Activated CD4-positive, CD25-positive, alpha-beta regulatory T cell treated with anti-CD3 and anti-CD28 coated beads, Interleukin-2, amount 50 U/mL, for 72 hours (primary cell): Measurements from ENCODE around the gene PPP2R5C.
"Not testable (repeated sequence)": the region's sequence is repeated elsewhere in the genome, so short reads cannot be mapped to it uniquely, and the experiment has no call there.

Experiments used
- DNase-seq: peaks from one replicate; pipeline ENCODE4 v3.0.0; 2021

Gene PPP2R5C

DNA sequence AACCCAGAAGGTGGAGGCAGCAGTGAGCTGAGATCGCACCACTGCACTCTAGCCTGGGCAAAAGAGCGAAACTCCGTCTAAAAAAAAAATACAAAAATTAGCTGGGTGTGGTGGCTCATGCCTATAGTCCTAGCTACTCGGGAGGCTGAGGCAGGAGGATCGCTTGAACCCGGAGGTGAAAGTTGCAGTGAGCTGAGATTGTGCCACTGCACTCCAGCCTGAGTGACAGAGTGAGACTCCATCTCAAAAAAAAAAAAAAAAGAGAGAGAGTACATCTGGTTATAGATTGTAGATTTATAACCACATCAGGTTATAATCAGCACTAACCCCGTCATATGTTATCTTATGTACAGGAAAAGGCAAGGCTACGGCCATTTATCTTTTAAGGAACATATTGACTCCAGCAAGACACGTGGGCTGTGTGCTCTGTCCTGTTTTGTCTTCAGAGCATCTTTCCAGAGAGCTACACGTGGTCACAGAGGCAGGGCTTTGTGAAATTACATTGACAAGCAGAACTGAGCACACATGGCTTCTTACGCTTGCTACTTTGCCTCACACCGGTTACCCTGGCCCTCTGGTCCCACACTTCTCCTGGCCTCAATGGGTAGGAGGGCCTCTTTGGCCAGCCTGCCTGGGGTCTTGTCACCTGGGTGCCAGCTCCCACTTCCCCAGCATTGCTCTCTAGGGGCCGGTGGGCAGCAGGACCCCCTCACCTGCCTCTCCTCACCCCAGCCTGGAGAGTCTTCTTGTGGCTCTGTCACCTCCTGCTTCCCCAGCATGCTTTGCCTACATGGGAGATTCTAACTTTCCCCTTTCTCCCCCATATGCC is 196.1 kb downstream of the PPP2R5C start:
- no peak for DNase-seq

DNA sequence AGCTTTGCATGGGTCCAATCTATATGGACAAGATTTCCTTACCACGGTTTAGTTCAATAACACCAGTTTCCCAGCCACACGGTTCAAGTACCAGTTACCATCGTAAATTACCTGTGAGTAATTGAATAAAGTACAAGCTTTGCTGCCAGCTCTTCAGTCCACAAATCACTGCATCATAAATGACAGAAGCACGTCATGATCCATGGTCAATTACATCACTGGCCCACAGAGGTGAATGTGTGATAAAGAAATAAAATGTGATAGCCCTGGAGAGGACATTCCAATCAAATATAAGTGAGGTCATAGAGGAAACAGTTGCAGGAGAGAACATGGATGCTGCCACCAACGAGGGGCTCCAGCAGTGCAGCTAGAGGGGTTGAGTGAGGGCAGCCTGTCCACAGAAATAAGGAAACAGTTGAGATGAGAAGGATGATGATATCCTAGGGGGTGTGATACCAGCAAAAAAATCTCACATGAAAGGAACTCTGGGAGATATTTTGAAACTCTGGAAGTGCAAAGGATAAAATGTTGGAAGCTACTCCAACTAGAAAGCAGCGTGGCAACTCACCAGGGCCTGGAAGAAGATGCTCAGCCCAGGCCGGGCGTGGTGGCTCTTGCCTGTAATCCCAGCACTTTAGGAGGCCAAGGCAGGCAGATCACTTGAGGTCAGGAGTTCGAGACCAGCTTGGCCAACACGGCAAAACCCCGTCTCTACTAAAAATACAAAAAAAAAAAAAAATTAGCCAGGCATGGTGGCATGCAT is 197.1 kb downstream of the PPP2R5C start:
- DNase-seq: no peak

DNA sequence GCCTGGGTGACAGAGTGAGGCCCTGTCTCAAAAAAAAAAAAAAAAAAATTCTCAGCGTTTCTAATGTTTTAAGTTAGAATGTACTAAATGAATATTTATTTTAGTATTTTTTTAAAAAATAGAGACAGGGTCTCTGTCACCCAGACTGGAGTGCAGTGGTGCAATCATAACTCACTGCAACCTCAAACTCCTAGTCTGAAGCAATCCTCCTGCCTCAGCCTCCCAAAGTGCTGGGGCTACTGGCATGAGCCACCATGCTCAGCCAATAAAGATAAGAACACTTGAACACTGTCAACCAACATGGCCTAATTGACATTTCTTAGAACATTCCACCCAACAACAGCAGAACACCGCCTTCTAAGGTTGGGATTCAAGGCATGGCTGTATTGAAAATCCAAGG is 197.8 kb downstream of the PPP2R5C start:
- no peak for DNase-seq

DNA sequence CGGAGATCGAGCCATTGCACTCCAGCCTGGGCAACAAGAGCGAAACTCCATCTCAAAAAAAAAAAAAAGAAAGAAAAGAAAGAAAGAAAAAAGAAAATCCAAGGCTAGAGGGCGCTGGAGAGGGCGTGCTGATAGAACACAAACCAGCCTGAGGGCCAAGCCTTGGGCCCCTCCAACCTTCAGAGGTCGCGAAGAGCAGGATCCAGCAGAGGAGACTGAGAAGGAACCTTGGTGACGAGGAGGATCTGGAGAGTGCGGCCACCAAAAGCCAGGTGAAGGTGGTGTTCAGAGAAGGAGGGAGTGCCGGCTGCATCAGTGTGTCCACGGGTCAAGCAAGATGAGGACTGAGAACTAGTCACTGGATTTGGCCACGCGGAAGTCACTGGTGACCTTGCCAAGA is 198.7 kb downstream of the PPP2R5C start:
- no peak for DNase-seq

DNA sequence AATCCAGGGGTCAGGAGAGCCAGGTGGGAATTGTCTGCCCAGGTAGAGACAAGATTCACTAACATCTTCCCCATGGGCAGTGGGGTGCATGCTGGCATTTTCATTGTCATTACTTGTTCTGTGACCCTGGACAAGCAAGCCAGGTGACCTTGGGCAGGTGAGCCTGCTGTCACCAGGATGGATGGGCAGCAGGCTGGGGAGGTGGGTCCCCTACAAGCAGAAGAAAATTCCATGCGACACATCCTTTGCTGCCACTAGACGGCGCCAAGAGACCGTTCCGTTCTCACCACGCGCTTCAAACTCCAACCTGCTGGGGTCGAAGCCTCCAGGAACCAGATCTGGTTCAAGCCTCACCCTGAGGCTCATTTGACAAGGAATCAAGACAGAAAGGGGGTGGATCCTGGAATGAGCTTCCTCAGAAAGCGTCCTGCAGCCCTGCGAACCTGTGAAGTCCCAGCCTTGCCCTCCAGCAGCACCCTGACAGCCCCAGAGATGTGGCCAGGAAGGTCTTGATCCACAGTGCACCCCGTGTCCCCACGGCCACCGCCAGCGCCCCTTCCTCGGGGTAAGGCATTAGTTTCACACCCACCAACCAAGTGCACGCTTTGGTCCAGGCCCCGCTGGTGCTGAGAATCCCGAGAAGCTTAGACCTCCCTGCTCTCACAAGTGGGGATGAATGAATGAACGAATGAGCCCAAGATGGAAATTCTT is 199.7 kb downstream of the PPP2R5C start:
- peak; percentile 74 for DNase-seq

DNA sequence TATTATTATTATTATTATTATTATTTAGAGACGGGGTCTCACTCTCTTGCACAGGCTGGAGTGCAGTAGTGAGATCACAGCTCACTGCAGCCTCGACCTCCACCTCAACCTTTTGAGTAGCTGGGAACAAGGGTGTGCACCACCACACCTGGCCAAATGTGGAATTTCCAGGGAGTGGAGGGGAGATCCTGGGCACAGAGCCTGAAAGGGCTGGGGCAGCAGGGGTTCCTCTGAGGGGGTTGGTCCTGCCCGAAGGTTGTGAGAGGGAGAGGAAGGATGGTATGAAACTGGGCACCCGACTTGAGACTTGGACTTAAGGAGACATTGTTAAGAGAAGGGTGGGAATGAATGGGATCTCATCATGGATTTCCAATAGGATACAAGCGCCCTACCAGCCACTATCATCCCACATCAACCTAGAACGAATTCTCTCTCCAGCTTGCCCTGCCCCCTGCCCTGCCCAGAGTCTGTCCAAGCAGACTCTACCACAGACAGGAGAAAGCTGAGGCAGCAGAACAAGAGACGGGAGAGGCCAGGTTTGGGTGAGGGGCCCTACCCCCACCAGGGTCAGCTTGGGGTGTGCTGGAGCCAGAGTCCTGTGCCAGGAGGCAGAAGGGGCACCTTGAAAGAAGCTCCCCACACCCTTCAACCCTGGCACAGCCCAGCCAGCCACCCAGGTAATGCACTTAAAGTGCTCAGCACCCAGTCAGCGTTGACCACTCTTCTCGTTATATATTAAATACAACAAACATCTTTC is 200.4 kb downstream of the PPP2R5C start:
- DNase-seq: no peak

DNA sequence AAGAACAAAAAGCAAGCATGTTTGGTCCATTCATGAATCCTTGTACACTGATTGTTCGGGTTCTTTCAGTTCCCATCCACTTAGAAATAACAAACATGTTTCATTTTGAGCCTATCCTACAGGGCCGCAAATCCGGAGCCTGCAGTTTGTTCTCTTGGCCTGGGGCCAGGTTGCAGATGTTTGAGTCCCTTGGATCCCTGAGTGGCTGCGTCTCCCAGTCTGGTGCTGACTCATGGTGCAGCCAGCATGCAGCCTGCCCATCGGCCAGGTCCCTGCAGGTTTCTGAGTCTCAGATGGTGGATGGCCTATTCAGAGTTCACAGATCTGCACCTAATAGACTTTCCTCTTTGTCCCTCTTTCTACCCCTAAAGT is 201.0 kb downstream of the PPP2R5C start:
- DNase-seq: no peak

DNA sequence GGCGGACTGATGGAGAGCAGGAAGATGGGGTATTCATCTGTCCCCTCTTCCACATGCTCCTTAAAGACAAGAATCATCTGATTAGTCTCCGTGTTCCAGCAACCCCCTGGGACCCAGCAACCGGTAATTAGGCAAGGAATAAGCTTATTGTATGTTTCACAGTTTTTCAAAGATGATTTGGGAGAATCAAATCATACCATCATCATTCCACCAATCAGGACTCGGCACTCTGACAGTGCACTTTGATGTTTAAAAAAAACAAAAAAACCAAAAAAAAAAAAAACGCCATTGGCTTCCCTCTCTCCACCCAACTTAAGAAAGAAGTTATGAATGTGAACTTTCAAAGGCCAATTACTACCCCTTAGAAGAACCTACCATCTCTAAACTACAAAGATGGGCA is 201.5 kb downstream of the PPP2R5C start:
- DNase-seq: no peak

DNA sequence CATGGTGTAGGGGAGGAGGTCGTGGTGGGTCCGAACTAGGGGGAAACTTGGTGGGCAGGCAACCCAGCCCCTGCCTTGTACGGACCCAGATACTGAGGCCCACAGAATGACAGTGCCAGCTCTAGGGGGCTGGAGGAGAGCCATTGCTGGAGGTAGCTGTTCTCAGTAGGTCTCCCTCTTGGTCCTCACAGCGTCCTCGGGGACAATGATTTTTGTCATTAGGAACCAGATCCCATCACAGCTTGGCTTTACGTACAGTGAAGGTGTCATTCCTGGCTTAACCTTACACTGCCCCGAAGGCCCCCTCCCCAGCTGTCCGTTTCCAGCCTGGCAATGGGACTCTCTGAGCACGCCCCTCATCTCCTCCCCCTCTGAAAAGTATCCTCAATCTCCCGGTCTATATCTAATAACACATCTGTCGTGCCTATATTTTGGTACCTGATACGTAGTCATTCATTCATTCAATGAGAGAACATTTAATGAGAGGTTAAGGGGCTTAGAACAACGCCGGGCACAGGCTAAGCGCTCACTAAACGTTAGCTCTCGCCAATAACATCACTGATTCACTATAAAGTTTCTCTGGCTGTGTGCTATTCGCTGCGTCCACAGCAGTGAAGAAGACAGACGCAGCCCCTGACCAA is 202.3 kb downstream of the PPP2R5C start:
- DNase-seq: no peak

DNA sequence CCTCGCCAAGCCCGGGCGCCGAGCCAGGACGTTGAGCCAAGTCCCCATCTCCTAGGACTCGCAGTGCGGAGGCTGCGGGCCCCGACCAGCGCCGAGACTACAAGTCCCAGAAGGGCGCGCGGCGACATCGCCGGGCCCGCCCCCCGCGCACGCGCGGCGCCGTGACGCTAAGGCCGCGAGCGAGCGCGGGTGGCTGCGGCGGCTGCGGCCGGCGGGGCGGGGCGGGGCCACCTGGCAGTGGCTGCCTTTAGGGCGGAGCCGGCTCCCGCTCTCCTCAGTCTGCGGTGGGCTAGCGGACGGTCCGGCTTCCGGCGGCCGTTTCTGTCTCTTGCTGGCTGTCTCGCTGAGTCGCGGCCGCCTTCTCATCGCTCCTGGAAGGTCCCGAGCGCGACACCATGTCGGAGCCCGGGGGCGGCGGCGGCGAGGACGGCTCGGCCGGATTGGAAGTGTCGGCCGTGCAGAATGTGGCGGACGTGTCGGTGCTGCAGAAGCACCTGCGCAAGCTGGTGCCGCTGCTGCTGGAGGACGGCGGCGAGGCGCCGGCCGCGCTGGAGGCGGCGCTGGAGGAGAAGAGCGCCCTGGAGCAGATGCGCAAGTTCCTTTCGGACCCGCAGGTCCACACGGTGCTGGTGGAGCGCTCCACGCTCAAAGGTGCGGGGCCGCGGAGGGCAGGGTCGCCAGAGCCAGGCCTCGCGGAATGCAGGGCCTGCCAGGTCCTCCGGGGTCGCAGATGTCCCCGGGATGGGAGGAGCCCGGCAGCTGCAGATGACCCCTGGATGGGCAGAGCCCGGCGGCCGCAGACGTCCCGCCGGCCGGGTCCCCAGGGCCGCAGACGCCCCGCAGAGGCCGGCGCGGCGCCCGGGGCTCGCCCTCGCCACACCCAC is 203.0 kb downstream of the PPP2R5C start, which contains the start of gene DYNC1H1:
Gene DYNC1H1 (plus strand): TSS at position 277 of the 884 bp plus-strand sequence. CDS start 119 bp downstream, at position 396.
- peak; percentile 92 for DNase-seq

DNA sequence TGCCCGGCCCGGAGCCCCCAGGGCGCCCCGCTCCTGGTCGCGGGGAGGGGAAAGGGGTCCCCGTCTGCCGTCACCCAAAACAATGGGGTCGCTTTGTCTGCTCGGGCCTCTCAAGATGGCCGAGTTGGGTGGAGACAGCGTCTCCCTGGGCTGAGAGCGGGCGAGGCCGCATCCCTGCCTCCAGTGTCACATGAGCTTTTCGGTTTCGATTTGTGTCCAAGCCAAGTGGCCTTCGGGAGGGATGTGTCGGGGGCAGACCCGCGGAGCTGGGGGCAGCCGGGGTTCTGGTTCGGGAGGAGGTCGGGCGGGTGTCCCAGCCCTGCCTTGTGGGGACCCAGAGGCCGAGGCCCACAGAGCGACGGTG is 203.7 kb downstream of the PPP2R5C start:
- DNase-seq: peak; percentile 65

DNA sequence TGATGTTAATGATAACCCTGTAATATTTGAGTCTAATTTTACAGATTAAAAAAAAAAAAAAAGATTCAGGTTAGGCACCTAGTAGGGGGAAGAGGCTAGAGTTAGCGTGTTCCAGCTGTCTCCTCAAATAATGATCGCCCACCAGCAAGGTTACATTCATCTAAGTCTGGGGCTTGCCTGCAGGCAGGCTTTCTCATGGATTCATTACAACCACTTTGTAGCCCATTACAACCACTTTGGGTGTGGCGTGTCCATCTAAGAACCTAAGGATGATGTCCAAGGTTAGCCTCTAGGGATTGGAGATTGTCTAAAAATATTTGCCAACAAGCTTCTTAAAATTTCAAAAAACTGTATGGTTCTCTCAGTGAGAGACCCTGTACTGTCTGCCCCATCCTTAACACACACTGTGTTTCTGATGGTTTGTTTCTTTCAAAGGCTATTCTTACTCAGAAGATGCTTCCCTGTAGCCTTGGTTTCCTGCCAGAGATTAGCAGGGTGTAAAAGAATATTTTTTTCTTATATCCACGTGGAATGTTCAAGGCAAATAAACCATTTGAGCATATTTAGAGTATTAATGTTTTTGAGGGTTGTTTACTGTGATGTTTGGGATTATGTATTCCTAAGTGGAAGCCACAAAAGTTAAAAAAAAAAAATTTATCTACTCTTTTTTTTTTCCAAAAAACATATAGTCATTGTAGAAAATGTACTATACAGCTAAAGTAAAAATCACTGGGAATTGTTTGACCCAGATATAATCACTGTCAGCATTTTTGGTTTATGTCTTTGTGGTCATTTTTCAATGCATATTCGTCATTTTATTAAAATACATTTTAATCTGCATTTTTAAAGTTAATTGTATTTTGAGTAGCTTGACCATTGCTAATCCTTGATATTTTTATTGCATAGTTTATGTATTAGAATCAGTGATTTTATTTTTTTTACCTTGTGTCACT is 204.5 kb downstream of the PPP2R5C start:
- DNase-seq: no peak

DNA sequence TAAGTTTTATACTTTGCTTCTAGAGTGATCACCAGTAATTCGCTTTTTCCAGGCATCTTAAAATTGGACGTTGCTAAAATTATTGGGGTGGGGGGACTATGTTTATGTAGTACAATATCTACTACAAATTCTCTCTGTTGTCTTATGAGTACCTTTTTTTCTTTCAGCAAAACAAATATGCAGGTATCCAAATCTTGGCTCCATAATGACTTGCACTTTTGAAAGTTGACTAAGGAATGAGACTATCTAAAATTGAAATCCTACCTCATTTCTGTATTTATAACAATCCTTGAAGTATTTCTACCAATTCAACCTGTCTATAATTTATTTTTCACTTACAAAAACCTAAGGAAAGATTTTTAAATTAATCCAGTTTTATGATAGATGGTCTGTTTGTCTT is 205.2 kb downstream of the PPP2R5C start:
- DNase-seq: no peak

DNA sequence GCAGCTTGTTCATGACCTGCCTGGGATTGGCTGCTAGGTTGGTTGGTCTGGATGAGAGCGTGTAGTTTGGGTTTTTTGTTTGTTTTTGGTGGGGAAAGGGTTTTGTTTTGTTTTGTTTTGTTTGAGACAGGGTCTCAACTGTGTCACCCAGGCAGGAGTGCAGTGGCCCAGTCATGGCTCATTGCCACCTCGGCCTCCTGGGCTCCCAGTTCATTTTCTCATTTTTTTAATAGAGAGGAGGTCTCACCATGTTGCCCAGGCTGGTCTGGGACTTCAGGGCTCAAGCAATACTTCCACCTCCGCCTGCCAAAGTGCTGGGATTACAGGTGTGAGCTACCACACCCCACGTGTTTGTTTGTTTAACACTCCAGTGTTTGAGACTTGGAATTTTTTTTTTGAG is 206.7 kb downstream of the PPP2R5C start:
- DNase-seq: no peak

DNA sequence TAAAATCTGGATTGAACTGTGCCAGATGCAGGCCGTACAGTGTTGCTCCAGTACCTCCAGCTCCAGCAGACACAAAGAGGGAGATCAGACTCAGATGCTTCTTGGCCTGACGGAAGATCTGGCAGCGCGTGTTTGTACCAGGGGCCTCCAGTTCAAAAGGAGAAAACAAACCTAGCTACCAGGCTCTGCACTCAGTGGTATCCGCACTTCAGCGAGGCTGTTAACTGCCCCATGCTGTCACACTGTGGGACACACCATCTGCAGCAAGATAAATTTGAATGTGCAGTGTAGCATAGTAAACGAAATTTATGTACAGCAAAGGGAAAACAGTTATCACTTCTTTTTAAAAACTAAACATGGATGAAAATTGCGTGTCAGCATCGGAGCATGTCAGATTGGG is 208.0 kb downstream of the PPP2R5C start:
- DNase-seq: no peak

DNA sequence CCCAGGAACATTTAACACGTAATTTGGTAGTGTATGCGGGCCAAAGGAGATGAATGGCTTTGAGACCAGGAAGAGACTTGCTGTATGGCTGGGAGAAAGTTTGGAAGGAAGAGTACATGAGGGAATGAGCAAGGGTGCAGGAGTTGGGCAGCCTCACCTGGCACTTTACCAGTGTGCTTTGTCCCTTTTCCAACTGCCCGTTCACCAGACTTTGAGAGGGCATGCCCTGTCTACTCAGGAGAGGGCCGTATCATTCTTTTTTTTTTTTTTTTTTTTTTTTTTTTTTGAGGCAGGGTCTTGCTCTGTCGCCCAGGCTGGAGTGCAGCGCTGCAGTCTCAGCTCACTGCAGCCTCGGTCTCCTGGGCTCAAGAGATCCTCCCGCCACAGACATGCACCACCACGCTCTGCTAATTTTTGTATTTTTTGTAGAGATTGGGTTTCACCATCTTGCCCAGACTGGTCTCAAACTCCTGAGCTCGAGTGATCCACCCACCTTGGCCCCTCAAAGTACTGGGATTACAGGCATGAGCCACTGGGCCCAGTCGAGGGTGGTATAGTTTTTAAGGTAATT is 209.4 kb downstream of the PPP2R5C start:
- DNase-seq: no peak

DNA sequence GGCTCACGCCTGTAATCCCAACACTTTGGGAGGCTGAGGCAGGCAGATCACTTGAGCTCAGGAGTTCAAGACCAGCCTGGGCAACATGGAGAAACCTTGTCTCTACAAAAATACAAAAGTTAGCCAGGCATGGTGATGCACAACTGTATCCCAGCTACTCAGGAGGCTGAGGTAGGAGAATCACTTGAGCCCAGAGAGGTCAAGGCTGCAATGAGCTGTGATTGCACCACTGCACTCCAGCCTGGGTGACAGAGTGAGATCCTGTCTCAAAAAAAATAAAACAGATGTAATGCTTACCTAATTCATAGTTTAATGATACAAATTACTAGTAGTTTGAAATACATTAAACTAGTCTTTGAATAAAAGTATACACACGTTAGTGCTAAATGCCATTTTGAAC is 209.9 kb downstream of the PPP2R5C start:
- DNase-seq: not testable (repeated sequence)

DNA sequence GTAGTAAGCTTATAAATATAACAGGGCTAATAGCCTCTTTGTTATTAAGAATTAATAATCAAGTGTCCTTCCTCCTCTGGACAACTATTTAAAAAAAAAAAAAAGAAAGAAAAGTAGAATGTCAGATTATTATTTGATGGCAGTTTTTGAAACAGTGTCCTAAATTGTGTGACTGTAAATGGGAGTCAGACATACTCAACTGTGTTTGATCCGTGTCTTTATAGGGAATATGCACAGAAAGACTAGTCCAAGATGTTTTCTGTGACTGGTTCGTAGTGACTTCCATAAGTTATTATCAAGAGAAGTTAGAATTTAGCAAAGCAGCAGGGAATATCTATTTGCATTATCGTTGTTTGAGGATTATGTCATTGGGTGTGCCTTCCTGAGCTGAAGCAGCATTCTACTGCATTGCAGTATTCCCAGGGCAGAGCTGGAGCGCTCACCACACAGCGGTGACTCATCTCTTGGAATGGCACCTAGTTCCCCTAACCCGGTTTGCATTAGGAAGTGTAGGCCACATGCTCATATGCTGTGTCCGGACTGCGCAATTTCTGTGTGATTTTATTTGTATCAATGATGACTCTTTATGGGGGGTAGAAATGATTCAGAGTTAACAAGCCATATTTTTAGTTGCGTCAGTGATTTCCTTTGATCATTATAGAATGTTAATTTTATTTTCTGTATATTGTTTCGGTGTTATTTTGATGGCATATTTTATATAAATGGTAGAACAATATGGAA is 210.8 kb downstream of the PPP2R5C start:
- no peak for DNase-seq

DNA sequence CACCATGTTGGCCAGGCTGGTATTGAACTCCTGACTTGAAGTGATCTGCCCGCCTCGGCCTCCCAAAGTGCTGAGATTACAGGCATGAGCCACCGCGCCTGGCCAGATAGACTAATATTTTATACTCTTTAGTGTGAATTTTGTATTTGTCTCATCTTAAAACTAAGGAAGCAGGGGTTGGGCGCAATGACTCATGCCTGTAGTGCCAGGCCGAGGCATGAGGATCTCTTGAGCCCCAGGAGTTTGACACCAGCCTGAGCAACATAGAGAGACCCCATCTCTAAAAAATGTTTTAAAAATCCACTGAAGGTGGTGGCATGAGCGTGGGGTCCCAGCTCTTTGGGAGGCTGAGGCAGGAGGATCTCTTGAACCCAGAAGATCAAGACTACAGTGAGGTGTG is 211.8 kb downstream of the PPP2R5C start:
- DNase-seq: no peak
